ENCODE measurements around the gene TMEM40.
"Not testable (repeated sequence)": the region's sequence is repeated elsewhere in the genome, so short reads cannot be mapped to it uniquely, and the experiment has no call there.

- not testable (repeated sequence) for TF ChIP-seq POLR2A (IDR thresholded peaks at IDR 0.05; ENCODE audit: low read length); GATA1 (IDR thresholded peaks at IDR 0.05; ENCODE audit: low read depth, low read length)
Measured at GRCh38 chr3:12701601-12702000, 57.5 kb downstream of the TMEM40 start.

Measured in erythroblast (primary cell).